ENCODE data around the gene SYT8.

GRCh38 chr11:1851468-1852180 is 16.8 kb downstream of the SYT8 start:
- TF ChIP-seq CTCF (IDR thresholded peaks at IDR 0.05) (no peak), EZH2 (IDR thresholded peaks at IDR 0.05) (no peak), EZH2phosphoT487 (IDR thresholded peaks at IDR 0.05) (no peak)

Data from neural progenitor cell (in vitro differentiated cells).